Sigmoid colon (tissue), 4 donors: Measurements from ENCODE around the gene CD93.

Experiments used
- EP300 ChIP-seq, 4 donors: sonication (generic); formaldehyde crosslinking; IDR thresholded peaks; one replicate each; pipeline ENCODE4 v1.6.1; 2017; ENCODE audit warnings: antibody characterized with exemption in 4 of 4
- POLR2A ChIP-seq, 2 donors: fragments of 450-650 bp; IDR thresholded peaks; one replicate each; pipeline ENCODE4 v1.6.1; 2016; ENCODE audit warnings: antibody characterized with exemption in 2 of 2, mild to moderate bottlenecking in 2 of 2, moderate library complexity in 2 of 2
- POLR2AphosphoS5 ChIP-seq, 4 donors: sonication (generic); formaldehyde crosslinking; IDR thresholded peaks; one replicate each; pipeline ENCODE4 v1.6.1; 2017; ENCODE audit warnings: antibody characterized with exemption in 4 of 4
- TF ChIP-seq, protein P1 (sequence below), 4 experiments: fragments of 450-650 bp in 3 of 4; fragments of 200-600 bp in 1 of 4; IDR thresholded peaks; one replicate each; pipeline ENCODE4 v1.5.1; 2016 to 2019; ENCODE audit warnings: antibody characterized with exemption in 4 of 4, mild to moderate bottlenecking in 3 of 4, moderate library complexity in 2 of 4

DNA sequence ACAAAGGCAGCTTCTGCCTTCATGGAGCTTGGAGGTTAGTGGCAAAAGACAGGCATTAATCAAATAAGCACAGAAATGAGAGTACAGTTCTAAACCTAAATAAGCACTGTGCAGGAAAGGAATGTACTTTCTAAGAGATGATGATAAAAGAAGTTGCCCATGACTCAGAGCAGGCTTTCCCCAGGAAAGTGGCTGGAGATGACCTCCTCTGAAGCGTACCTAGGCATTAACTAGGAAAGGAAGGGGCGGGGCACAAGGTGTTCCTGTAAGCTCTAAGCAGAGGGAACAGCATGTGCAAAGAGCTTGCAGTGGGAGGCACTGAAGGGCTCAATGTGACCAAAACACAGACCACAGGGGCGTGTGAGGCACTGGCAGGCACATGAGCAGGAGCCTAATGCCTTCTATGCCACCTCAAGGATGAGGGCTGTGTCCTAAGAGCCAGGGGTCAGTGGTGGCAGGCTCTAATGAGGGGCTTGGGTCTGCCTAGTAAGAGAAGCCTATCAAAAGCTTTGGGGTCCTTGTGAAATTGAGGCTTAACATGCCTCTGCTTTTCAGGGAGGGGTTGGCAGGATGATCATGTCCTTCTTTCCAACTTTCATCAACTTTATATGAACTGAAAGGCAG lies 46.1 kb downstream of the CD93 start:
- TF ChIP-seq POLR2AphosphoS5 (IDR thresholded peaks at IDR 0.05) (no peak), POLR2A (IDR thresholded peaks at IDR 0.05) (no peak), EP300 (IDR thresholded peaks at IDR 0.05) (no peak)
- TF ChIP-seq, protein P1, sequence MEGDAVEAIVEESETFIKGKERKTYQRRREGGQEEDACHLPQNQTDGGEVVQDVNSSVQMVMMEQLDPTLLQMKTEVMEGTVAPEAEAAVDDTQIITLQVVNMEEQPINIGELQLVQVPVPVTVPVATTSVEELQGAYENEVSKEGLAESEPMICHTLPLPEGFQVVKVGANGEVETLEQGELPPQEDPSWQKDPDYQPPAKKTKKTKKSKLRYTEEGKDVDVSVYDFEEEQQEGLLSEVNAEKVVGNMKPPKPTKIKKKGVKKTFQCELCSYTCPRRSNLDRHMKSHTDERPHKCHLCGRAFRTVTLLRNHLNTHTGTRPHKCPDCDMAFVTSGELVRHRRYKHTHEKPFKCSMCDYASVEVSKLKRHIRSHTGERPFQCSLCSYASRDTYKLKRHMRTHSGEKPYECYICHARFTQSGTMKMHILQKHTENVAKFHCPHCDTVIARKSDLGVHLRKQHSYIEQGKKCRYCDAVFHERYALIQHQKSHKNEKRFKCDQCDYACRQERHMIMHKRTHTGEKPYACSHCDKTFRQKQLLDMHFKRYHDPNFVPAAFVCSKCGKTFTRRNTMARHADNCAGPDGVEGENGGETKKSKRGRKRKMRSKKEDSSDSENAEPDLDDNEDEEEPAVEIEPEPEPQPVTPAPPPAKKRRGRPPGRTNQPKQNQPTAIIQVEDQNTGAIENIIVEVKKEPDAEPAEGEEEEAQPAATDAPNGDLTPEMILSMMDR (IDR thresholded peaks at IDR 0.05) = no peak
